IMR-90 (cell line): Measurements from ENCODE around the gene ISM1.

Experiments used
- CHD1 ChIP-seq: IDR thresholded peaks from 2 replicates; pipeline ENCODE4 v1.6.1; 2012; ENCODE audit warnings: low read depth, low read length, improper control_type of control experiment
- MAFK ChIP-seq: IDR thresholded peaks from 2 replicates; pipeline ENCODE4 v1.6.1; 2012; ENCODE audit warnings: low read depth, low read length, improper control_type of control experiment
- POLR2A ChIP-seq: IDR thresholded peaks from 2 replicates; pipeline ENCODE4 v1.6.1; 2012; ENCODE audit warnings: mild to moderate bottlenecking, low read depth, low read length
- RAD21 ChIP-seq: IDR thresholded peaks from 2 replicates; pipeline ENCODE4 v1.6.1; 2012; ENCODE audit warnings: low read length, improper control_type of control experiment
- SMC3 ChIP-seq: fragments of 150-350 bp; IDR thresholded peaks from 2 replicates; pipeline ENCODE4 v1.6.1; 2016; ENCODE audit warnings: low read depth, mild to moderate bottlenecking, antibody characterized with exemption, low read length, moderate library complexity
- USF2 ChIP-seq: fragments of 150-350 bp; IDR thresholded peaks from 2 replicates; pipeline ENCODE4 v1.6.1; 2017; ENCODE audit warnings: mild to moderate bottlenecking, antibody characterized with exemption, low read length, low read depth
- TF ChIP-seq, protein P1 (sequence below): conservative IDR thresholded peaks from 2 replicates; pipeline ENCODE4 v1.5.1; 2012; ENCODE audit warnings: mild to moderate bottlenecking, low read depth, low read length, improper control_type of control experiment

- TF ChIP-seq POLR2A (no peak), MAFK (no peak), CHD1 (no peak), SMC3 (no peak), RAD21 (no peak), USF2 (no peak)
- TF ChIP-seq, protein P1, sequence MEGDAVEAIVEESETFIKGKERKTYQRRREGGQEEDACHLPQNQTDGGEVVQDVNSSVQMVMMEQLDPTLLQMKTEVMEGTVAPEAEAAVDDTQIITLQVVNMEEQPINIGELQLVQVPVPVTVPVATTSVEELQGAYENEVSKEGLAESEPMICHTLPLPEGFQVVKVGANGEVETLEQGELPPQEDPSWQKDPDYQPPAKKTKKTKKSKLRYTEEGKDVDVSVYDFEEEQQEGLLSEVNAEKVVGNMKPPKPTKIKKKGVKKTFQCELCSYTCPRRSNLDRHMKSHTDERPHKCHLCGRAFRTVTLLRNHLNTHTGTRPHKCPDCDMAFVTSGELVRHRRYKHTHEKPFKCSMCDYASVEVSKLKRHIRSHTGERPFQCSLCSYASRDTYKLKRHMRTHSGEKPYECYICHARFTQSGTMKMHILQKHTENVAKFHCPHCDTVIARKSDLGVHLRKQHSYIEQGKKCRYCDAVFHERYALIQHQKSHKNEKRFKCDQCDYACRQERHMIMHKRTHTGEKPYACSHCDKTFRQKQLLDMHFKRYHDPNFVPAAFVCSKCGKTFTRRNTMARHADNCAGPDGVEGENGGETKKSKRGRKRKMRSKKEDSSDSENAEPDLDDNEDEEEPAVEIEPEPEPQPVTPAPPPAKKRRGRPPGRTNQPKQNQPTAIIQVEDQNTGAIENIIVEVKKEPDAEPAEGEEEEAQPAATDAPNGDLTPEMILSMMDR = no peak
Measured at GRCh38 chr20:13274275-13274861, 53.3 kb downstream of the ISM1 start.
